ENCODE measurements around the gene FGFBP3. TPM values are rescaled to one million over a fixed set of nuclear protein-coding genes. Genes with fewer than 3 reads are reported as not detected.

FGFBP3 gene
- total and polyA plus RNA-seq, 2 experiments from 2014 or later: 65.7 to 73.9 TPM

- Mint-ChIP-seq H3K27me3 (ENCODE audit: insufficient read depth, low read depth, poor library complexity) (no peaks in the 10 kb centered on the region), H3K4me3 (no peak overlapping the region), H3K36me3 (ENCODE audit: low read depth) (peaks cover 21% of the 10 kb centered on the region), H3K4me1 (peaks cover 3% of the 10 kb centered on the region; the same call in 1 of the 3 replicates), H3K27ac (no peak overlapping the region), H3K9me3 (no peaks in the 10 kb centered on the region)
- TF ChIP-seq REST (IDR thresholded peaks at IDR 0.05; ENCODE audit: unreplicated experiment): no peak
- no peak for TF ChIP-seq ETS1 (IDR thresholded peaks at IDR 0.05)
- no peak for TF ChIP-seq JUNB (IDR thresholded peaks at IDR 0.05; ENCODE audit: unreplicated experiment)
- no peak for TF ChIP-seq STAT1 (IDR thresholded peaks at IDR 0.05; ENCODE audit: unreplicated experiment)
- no peak for TF ChIP-seq NANOG (IDR thresholded peaks at IDR 0.05; ENCODE audit: borderline replicate concordance)
- TF ChIP-seq ZNF114 (CRISPR knock-in tag; IDR thresholded peaks at IDR 0.05): no peak
- TF ChIP-seq CTCF (conservative IDR thresholded peaks at IDR 0.05; ENCODE audit: low read depth in 2 of 2): no peak
- no peak for TF ChIP-seq POLR2AphosphoS5 (IDR thresholded peaks at IDR 0.05; ENCODE audit: low read depth)
- TF ChIP-seq ZNF331 (CRISPR knock-in tag; IDR thresholded peaks at IDR 0.05; ENCODE audit: low read depth): no peak
- no peak for TF ChIP-seq EZH2 (IDR thresholded peaks at IDR 0.05; ENCODE audit: low read depth, unreplicated experiment)
- TF ChIP-seq EZH2phosphoT487 (IDR thresholded peaks at IDR 0.05; ENCODE audit: unreplicated experiment): no peak
- no peak for TF ChIP-seq CREB1 (CRISPR knock-in tag; IDR thresholded peaks at IDR 0.05; ENCODE audit: low read depth)
- no peak for TF ChIP-seq ZNF462 (CRISPR knock-in tag; IDR thresholded peaks at IDR 0.05)
- H2AFZ ChIP-seq: no peak overlapping the region
- no peaks in the 10 kb centered on the region for H3K9me2 ChIP-seq (ENCODE audit: insufficient read depth)
- peaks cover 11% of the 10 kb centered on the region; the same call in 1 of the 2 replicates for H3K36me3 ChIP-seq (ENCODE audit: insufficient read depth)
- DNase-seq (ENCODE audit: low spot score) (no peak), ATAC-seq (no peak)
- no peaks in the 10 kb centered on the region for H3K4me1 ChIP-seq (ENCODE audit: insufficient read depth)
- H3K4me3 ChIP-seq: no peak overlapping the region
- peaks cover 98% of the 10 kb centered on the region for H3K79me2 ChIP-seq (replicated peaks; ENCODE audit: insufficient read depth)
- no peaks in the 10 kb centered on the region for H3K27me3 ChIP-seq (ENCODE audit: insufficient read depth)
- H3K27ac ChIP-seq (ENCODE audit: low read depth): peak overlapping the region; percentile 59; the same call in 1 of the 2 replicates
- no peaks in the 10 kb centered on the region for H3F3A ChIP-seq (replicated peaks; ENCODE audit: low read depth)
- H3K4me2 ChIP-seq: no peak overlapping the region
- H4K20me1 ChIP-seq (replicated peaks; ENCODE audit: insufficient read depth): peaks cover 66% of the 10 kb centered on the region
Measured at GRCh38 chr10:91931526-91932190, 22.4 kb upstream of the FGFBP3 start.

Measured in GM23338 (cell line).